Measurements from ENCODE around the gene BICRAL.
"Not testable (repeated sequence)": the region's sequence is repeated elsewhere in the genome, so short reads cannot be mapped to it uniquely, and the experiment has no call there.

- TF ChIP-seq POLR2A (IDR thresholded peaks at IDR 0.05), result not testable (repeated sequence)
- TF ChIP-seq, protein P1, sequence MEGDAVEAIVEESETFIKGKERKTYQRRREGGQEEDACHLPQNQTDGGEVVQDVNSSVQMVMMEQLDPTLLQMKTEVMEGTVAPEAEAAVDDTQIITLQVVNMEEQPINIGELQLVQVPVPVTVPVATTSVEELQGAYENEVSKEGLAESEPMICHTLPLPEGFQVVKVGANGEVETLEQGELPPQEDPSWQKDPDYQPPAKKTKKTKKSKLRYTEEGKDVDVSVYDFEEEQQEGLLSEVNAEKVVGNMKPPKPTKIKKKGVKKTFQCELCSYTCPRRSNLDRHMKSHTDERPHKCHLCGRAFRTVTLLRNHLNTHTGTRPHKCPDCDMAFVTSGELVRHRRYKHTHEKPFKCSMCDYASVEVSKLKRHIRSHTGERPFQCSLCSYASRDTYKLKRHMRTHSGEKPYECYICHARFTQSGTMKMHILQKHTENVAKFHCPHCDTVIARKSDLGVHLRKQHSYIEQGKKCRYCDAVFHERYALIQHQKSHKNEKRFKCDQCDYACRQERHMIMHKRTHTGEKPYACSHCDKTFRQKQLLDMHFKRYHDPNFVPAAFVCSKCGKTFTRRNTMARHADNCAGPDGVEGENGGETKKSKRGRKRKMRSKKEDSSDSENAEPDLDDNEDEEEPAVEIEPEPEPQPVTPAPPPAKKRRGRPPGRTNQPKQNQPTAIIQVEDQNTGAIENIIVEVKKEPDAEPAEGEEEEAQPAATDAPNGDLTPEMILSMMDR (IDR thresholded peaks at IDR 0.05), result not testable (repeated sequence)
Measured at GRCh38 chr6:42894041-42894828, 112.4 kb downstream of the BICRAL start.

Measured in breast epithelium (tissue), 3 donors.